ENCODE results near the gene AMDHD2. TPM values are rescaled to one million over a fixed set of nuclear protein-coding genes. Genes with fewer than 3 reads are reported as not detected.

Gene AMDHD2
- polyA plus RNA-seq, 3 donors: 14.6 to 29.5 (median 29.5) TPM

DNA sequence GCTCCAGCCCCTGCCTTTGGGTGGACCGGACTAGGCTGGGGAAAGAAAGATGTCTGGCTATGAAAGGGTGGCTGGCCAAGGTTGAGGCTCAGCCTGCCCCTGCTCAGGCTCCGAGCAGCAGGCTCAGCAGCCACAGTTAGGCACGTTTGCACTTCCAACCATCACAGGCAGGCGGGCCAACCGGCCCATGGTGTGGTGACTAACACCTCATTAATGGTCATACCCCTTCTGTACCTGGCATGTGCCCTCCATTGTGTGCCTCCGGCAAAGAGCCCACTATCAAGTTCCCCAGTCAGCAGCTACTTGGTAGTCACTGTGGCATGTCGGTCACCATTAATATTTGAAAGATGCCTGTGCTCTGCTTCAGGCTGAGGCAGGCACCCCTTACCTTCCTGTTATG lies 38.5 kb upstream of the AMDHD2 start:
- H3K27ac ChIP-seq (ENCODE audit: low read depth, low read length): no peak overlapping the region
- WGBS, 3 donors: 25 to 86% (median 76%) methylated on average over 7 of the region's 7 CpGs

DNA sequence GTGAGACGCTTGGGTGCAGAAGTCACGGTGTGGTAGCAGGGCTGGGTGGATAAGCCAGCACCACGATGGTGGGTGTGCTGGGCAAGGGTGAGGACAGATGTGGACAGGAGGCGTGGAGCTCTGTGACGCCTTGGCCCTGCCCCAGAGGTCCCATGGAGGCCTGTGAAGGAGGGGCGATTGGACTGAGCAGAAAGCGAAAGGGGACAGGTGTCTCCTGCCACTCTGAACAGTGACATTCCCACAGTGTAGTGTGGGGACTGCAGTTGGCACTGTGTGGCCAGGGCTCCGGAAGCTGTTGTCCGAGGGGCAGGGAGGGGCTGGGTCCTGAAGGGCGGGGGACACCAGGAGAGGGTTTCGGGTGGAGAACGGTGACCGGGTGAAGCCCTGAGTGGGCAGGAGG lies 37.9 kb upstream of the AMDHD2 start:
- no peak overlapping the region for H3K27ac ChIP-seq (ENCODE audit: low read depth, low read length)
- WGBS, 3 donors: 40 to 74% (median 72%) methylated on average over 13 of the region's 13 CpGs

DNA sequence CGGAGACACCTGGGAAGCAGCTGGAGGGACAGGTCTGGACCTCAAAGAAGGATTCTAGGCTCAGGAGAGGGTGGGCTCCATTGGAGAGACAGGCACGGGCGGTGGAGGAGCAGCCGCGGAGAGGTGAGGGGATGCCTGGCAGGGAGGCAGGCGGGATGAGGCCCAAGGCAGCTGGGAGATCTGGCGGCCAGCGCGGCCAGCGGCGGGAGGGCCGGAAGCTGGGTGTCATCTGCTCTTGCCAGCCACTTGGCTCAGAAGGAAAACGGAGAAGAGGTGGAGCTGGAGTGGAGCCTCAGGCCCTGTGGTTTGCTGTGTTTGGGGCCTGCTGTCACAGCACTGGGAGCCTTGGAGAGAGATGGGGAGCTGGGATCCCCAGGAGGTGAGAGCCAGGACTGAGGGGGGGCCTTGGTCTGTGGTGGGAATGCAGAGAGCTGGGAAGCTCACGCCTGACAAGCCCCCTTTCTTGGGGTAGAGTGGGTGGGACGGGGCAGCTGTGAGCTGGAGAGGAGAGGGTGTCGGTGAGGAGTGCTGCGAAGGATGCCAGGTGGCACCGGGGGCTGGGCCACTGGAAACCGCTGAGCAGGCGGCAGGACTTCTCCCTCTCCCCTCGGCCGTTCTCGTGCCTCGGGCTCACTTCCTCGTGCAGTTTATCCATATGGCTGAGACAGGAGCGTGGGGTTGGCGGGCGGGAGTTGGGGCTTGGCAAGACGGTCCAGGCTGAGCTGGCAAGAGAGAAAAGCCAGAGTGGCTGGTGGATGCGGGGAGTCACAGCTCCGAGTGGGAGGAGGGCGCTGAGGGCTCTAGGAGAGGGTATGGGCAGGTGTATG lies 37.2 kb upstream of the AMDHD2 start:
- 34 to 50% (median 48%) methylated on average over 30 to 32 of the region's 32 CpGs for WGBS, 3 donors
- H3K27ac ChIP-seq (ENCODE audit: low read depth, low read length): no peak overlapping the region

DNA sequence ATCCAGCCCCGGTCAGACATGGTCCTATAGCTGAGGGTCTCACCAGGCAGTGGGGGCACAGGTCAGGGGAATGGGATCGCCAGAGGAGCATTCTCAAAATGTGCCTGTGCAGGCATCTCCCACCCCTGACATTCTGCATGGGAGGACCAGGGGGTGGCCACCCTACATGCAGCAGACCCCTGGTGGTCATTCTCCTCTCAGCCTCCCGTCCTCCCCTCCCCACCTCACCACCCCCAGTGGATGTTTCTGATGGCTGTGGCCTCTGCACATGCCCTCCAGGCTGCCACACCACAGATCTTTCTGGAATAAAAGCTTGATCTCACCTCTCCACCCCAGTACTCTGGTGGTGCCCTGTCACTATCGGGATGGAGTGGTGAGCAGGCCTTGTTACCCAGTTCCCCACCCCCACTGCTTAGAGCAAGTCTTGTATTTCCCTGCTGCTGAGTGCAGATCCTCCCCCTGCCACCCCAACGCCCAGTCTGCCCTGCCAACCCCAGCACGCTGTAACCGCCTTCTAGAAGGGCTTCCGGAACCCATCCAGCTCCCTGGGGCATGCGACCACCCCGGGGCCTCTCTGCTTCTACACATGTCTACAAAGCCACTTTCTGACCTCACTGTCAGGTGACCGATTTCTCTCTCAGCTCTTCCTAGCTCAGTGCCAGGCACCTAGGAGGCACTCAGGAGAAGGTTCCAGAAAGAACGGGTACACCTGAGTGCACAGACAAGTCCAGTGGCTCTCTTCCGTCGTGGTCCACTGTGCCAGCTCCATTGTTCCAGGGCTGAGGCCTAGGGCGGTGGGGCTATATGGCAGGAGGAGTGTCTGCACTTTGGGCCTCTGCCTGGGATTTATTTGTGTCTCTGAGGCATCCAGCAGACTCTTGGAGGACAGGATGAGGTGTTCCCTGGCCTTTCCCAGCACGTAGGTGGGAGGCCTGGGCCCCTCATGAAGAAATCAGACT lies 36.0 kb upstream of the AMDHD2 start:
- H3K27ac ChIP-seq (ENCODE audit: low read depth, low read length): no peak overlapping the region
- 83 to 90% (median 86%) methylated on average over 16 of the region's 16 CpGs for WGBS, 3 donors

DNA sequence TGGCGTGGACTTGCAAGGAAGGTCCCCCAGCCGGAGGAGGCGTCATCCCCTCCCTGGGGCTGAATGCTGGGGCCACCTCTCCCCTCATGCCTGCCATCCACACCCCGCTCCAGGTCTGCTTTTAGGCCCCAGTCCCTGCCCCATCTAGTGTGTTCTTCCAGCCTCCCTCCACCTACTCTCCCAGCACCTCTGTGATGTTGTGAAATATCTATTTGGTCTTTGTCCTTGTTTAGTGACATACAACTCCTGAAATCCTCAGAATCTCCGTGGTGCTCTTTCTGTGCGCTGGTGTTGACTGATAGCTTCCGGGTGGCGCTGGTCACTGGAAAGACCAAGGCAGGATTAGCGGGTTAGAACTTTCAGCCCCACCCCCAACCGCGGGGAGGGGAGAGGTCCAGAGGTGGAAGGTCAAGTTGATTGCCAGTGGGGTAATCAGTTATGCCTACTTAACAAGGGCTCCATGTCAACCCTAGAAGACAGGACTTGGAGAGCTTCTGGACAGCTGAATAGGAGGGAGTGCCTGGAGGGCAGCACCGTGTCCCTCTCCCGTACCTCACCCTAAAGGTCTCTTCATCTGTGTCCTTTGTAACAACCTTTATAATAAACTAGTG lies 35.2 kb upstream of the AMDHD2 start:
- WGBS, 3 donors: 72 to 87% (median 85%) methylated on average over 12 to 13 of the region's 13 CpGs
- no peak overlapping the region for H3K27ac ChIP-seq (ENCODE audit: low read depth, low read length)

DNA sequence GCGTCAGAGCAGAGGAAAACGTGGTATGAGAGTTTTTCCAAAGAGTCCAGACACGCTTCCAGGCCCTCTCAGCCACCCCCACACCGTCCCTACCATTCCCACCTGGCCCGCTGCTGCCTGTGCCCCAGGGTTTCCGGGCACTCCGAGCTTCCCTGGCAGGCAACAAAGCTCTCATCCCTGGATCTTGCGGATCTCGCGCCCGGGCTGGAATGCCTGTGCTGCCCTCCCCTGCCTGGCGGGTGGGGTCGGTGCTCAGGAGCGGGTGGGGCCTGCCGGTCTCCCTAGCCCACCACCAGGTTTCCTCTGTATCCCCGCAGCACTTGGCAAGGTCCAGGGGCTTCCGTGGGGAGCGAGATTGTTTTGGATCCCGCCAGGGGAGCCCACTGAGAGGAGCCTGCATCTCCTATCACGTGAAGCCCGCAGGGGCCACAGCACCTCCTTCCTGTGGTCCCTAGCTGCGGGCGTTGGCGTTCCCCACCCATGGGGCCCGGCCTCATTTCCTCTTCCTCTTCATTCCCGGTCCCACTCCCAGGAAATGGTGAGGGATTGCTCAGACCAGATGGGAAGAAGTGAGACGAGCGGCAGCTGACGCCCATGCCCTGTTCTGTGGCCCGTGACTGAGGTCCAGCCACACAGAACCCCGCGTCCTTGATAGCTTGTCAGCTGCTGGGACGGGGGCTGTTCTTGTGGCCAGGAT lies 34.2 kb upstream of the AMDHD2 start:
- no peak overlapping the region for H3K27ac ChIP-seq (ENCODE audit: low read depth, low read length)
- 60 to 74% (median 66%) methylated on average over 32 to 33 of the region's 33 CpGs for WGBS, 3 donors

DNA sequence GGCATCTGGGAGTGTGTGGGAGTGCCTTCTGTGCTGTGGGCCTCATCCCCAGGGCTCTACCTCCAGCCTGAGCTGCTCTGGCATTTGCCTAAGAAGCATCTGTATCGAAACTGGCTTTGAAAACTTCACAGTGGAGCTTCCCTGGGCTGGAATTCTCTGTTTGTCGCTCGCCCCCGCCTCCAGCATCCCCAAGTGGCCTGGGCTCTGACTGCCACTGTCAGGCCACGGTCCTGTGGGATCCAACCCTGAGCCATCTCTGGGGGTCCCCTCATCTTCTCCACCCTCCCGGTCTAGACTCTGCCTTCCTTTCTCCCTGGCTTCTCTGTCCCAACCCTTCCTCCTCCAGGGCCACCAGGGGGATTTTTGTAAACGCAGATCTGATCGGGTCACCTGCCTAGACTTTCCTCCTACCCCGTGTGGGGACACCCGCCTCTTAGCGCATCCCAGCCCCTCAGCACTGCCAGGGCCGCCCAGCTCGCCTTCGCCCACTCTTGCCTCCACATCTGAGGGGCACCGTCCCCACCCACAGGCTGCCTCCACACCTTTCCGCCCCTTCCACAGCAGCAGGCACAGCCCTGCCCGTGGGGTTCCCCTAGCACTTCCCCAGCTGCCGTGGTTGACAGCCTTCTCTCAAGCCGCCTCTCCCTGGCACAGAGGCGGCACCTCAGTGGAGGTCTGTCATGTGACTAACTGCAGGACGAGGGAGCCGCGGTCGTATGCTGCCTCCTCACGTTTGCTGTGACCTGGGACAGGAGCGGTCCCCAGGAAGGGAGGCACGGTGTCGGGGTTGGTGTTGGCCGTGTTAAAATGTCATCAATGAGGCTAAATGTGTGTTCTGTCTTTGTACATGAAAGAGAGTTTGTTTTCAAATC lies 33.3 kb upstream of the AMDHD2 start:
- 55 to 61% (median 55%) methylated on average over 29 of the region's 29 CpGs for WGBS, 3 donors
- H3K27ac ChIP-seq (ENCODE audit: low read depth, low read length): no peak overlapping the region

DNA sequence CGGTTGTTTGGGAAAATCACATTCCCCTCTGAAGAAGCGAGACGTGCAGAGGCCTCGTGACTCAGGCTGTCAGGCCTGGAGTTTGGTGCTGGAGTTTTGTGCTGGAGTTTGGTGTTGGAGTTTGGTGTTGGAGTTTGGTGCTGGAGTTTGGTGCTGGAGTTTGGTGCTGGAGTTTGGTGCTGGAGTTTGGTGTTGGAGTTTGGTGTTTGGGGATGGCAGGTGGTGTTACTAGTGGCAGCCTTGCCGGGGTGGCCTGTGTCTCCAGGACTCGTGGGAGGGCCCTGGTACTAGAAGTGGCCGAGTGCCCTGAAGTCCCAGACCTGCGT lies 32.7 kb upstream of the AMDHD2 start:
- H3K27ac ChIP-seq (ENCODE audit: low read depth, low read length): no peak overlapping the region

DNA sequence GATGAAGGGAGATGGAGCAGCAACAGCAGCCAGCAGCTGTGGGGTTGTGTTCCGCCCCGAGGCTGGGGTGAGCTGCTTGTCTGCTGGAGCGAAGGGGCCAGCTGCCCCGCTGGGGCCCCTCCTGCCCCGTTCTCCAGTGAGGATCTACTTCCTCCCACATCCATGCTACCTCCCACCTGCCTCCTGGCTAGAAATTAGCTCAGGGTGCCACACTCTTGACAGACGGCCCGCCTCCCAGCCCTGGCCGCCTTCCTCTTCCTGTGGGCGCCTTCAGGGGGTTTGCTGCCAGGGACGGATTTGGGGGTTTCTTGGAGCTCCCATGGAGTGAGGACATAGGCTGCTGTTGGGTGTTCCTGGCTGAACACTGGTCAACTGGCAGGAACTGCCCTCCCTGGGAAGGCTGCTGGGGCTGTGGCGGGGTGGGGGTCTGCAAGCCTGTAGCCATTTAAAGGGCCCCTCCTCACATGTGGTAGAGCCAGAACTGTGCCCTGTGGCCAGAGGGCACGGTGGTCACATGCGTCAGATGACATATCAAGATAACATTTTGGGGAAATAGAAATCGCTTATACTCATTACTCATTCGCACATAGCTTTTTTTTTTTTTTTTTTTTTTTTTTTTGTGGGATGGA lies 32.2 kb upstream of the AMDHD2 start:
- H3K27ac ChIP-seq (ENCODE audit: low read depth, low read length): no peak overlapping the region

More for the DNA sequence above, 32.7 kb upstream of the AMDHD2 start:
- WGBS, 3 donors: 59 to 72% (median 67%) methylated on average over 8 of the region's 8 CpGs

DNA sequence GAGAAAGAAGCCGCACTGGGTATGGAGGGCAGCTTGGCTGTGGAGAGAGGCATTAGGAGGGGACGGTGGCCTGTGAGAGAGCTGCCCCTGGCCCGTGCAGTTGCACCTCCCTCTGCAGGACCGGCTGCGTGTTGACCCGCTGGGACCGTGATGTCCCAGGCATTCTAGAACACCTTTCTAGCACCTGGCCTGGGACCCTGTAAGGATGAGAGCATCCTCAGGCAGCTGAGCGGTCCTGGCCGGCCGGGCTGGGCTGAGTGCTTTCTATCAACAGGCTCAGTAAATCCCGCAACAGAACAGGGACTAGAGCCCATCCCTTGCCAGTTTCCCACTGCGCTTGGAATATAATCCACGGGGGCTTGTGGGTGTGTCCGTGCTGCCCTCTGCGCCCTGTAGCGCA lies 30.6 kb upstream of the AMDHD2 start:
- WGBS, 3 donors: 95 to 96% (median 95%) methylated on average over 16 of the region's 16 CpGs
- H3K27ac ChIP-seq (ENCODE audit: low read depth, low read length): no peak overlapping the region

More for the DNA sequence above, 32.2 kb upstream of the AMDHD2 start:
- 46 to 70% (median 66%) methylated on average over 13 to 15 of the region's 15 CpGs for WGBS, 3 donors

DNA sequence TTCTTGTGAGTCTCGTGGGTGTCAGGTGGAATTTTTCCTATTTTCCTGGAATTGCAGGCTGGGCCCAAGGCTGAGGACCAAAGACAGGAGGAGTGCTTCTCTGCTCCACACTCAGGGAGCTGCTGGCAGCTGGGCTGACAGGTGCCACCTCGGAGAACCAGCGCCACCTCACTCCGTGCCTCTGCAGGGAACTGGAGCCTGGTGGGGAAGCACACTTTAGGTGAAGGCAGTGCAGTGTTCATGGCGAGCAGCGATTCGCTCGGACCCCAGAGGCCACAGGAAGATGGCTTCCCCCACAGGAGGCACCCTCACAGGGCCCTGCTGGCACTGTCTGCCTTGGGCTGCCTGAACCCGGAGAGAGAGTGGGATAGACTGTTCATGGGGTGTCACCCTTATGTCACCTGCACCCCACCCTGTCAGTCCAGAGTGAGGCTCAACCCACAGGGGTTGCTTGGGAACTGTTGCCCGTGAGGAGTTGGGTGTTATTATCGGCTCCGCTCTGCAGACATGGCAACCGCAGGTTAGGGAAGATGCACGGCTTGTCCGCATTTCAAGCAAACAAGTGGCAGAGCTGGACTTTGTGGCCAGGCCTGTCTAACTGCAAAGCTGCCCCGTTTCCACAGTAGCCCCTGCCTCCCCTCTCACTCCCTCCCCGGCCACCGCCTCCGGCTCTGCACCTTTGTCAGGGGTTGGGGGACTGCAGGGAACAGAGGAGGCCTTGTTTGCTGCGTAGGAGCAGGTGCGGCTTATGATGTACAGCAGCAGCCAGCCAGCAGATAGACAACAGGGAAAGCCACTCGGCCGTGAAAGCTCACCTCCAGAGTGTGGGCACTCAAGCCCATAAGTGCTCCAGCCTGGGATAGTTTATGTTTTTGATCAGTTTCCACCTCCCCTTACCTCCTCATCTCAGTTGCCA lies 29.7 kb upstream of the AMDHD2 start:
- no peak overlapping the region for H3K27ac ChIP-seq (ENCODE audit: low read depth, low read length)
- 74 to 94% (median 93%) methylated on average over 23 of the region's 23 CpGs for WGBS, 3 donors

DNA sequence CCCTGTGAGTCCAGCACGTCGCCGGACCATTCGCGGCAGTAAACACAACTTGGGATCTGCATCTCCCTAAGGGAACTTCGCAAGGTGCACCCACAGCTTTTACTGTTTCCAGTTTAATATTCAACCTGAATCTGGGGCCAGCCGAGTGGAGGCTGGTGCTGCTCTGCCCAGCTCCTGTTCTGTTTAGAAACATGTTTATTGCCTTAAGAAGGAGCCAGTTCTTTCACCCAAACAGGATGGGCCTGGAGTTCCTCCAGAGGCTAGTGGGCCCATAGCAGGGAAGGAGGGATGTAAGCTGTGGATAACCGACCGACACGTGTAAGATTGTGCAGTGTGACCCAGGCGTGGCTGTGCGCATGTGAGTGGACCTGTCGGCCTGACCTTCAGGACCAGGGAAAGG lies 27.9 kb upstream of the AMDHD2 start:
- H3K27ac ChIP-seq (ENCODE audit: low read depth, low read length): no peak overlapping the region
- 39 to 94% (median 89%) methylated on average over 13 of the region's 13 CpGs for WGBS, 3 donors

DNA sequence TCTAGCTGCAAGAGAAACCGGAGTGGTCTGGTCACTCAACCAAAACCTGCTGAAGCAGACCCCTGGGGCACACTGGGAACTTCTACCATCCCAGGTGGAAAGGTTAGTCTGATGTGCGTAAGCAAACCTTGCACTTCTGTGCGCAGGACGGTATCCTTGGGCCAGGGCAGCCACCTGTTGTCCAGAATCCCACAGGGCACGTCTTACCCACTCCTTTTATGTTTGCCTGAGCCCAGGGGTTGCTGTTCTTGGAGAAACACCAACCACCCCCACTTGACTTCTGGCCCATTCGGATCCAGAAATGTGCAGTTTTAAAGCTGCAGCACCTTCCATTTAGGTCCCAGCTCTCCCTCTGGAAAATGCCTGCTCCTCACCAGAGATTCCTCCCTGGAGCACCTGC lies 26.6 kb upstream of the AMDHD2 start:
- H3K27ac ChIP-seq (ENCODE audit: low read depth, low read length): no peak overlapping the region
- WGBS, 3 donors: 72 to 92% (median 85%) methylated on average over 6 of the region's 6 CpGs

DNA sequence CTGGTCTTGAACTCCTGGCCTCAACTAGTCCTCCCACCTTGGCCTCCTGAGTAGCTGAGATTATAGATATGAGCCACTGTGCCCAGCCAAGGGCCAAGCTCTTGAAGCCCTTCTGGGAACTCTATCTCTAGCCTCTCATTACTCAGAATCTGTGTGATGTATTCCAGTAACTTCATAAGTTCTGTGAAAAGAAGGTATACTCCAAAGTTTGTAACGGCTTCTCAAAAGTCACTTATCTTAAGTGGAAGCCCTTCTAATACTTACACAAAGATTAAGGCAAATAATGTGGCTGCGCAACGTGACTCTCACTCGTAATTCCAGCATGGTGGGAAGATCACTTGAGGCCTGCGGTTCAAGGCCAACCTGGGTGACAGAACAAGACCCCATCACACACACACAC lies 25.6 kb upstream of the AMDHD2 start:
- no peak overlapping the region for H3K27ac ChIP-seq (ENCODE audit: low read depth, low read length)
- WGBS, 3 donors: 90 to 94% (median 91%) methylated on average over 5 of the region's 5 CpGs

DNA sequence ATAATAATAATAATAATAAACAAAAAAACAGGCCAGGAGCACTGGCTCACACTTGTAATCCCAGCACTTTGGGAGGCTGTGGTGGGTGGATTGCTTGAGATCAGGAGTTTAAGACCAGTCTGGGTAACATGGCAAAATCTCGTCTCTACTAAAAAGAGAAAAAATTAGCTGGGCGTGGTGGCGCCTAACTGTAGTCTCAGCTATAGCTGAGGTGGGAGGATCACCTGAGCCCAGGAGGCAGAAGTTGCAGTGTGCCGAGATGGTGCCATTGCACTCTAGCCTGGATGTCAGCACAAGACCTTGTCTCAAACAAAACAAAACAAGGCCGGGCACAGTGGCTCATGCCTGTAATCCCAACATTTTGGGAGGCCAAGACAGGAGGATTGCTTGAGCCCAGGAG lies 25.1 kb upstream of the AMDHD2 start:
- H3K27ac ChIP-seq (ENCODE audit: low read depth, low read length): no peak overlapping the region
- WGBS, 3 donors: 93 to 94% (median 94%) methylated on average over 5 of the region's 5 CpGs
